HCT116 (cell line): ENCODE data around the gene RNF215. TPM values are rescaled to one million over a fixed set of nuclear protein-coding genes. Genes with fewer than 3 reads are reported as not detected.

ENCODE experiments used
- ATAC-seq: fragments of 200-7000 bp; cut with Tn5 transposase; 2 replicates; pipeline ENCODE4 v1.9.1; 2020; ENCODE audit warnings: mild to moderate bottlenecking, moderate library complexity
- BruUV-seq: library from RNA; stranded (reverse); fragments of 400-500 nt; replicated peaks from 2 replicates; lab custom pipeline; 2021; lab: Mats Ljungman, UMichigan
- CTCF ChIA-PET: fragments of 300-600 bp; sonication (Branson Sonifier 250); formaldehyde crosslinking; loops from one replicate; lab custom pipeline; 2021; ENCODE audit warnings: antibody characterized with exemption; lab: Charles Lee
- POLR2A ChIA-PET: fragments of 300-600, 350-600 bp; sonication (Branson Sonifier 250); formaldehyde crosslinking; loops from one replicate; lab custom pipeline; 2021; ENCODE audit warnings: antibody characterized with exemption; lab: Charles Lee
- RAD21 ChIA-PET, 2 experiments: fragments of 300-600 bp; sonication (Branson Sonifier 250); formaldehyde crosslinking; loops; one replicate each; lab custom pipeline; 2023; ENCODE audit warnings: low total read pairs in 2 of 2; ENCODE audit not compliant: uncharacterized antibody in 2 of 2, unreplicated experiment in 2 of 2, low non-redundant PET in 1 of 2; lab: Charles Lee
- DNase-seq: peaks from one replicate; pipeline ENCODE4 v3.0.0-alpha.2; 2010; ENCODE audit warnings: low read depth, low spot score
- H2AFZ ChIP-seq: fragments of 200-600 bp; shearing (Covaris generic), sonication (generic); 2 replicates; pipeline ENCODE4 v1.6.1; 2017; ENCODE audit warnings: low read depth, mixed run types, mixed read lengths, antibody characterized with exemption, low read length; ENCODE audit not compliant: poor library complexity, severe bottlenecking
- H3K27ac ChIP-seq: 2 replicates; pipeline ENCODE4 v1.5.1; 2012; ENCODE audit warnings: low read depth, low read length
- H3K27me3 ChIP-seq: fragments of 200-600 bp; sonication (generic); 2 replicates; pipeline ENCODE4 v1.6.1; 2016; ENCODE audit warnings: mixed run types, low read length, mixed read lengths; ENCODE audit not compliant: insufficient read depth
- H3K36me3 ChIP-seq, 2 experiments: fragments of 200-500 bp in 1 of 2; fragments of 200-600 bp in 1 of 2; sonication (Bioruptor generic) in 1 of 2; sonication (generic) in 1 of 2; 2 replicates each; pipeline versions ENCODE4 v1.5.1 to v1.6.1; 2014 to 2016; ENCODE audit warnings: low read length in 2 of 2, inconsistent platforms in 1 of 2, mixed read lengths in 1 of 2, mixed run types in 1 of 2; ENCODE audit not compliant: insufficient read depth in 2 of 2, control insufficient read depth in 1 of 2
- H3K4me1 ChIP-seq, 2 experiments: fragments of 200-600 bp in 1 of 2; sonication (generic) in 1 of 2; 2 replicates each; pipeline versions ENCODE4 v1.5.1 to v1.6.1; 2012 to 2017; ENCODE audit warnings: low read length in 2 of 2, inconsistent platforms in 1 of 2, mild to moderate bottlenecking in 1 of 2, mixed read lengths in 1 of 2, mixed run types in 1 of 2, moderate library complexity in 1 of 2; ENCODE audit not compliant: insufficient read depth in 2 of 2, control insufficient read depth in 1 of 2
- H3K4me2 ChIP-seq: fragments of 200-600 bp; sonication (generic); 2 replicates; pipeline ENCODE4 v1.6.1; 2017; ENCODE audit warnings: mixed run types, low read length, mixed read lengths
- H3K4me3 ChIP-seq, 2 experiments: fragments of 200-600 bp in 1 of 2; sonication (generic) in 1 of 2; replicated peaks in 1 of 2; 2 replicates each; pipeline ENCODE4 v1.5.1; 2011 to 2016; ENCODE audit warnings: low read length in 2 of 2, control low read depth in 1 of 2, low read depth in 1 of 2, mild to moderate bottlenecking in 1 of 2, mixed read lengths in 1 of 2, mixed run types in 1 of 2
- H3K79me2 ChIP-seq: fragments of 200-600 bp; sonication (generic); 2 replicates; pipeline ENCODE4 v1.6.1; 2017; ENCODE audit warnings: mild to moderate bottlenecking, mixed run types, low read length, moderate library complexity, mixed read lengths; ENCODE audit not compliant: insufficient read depth
- H3K9ac ChIP-seq: fragments of 200-600 bp; sonication (generic); 2 replicates; pipeline ENCODE4 v1.6.1; 2016; ENCODE audit warnings: low read length, mixed read lengths
- H3K9me2 ChIP-seq: fragments of 200-600 bp; sonication (generic), shearing (Covaris generic); 2 replicates; pipeline ENCODE4 v1.6.1; 2017; ENCODE audit warnings: mixed run types, mild to moderate bottlenecking, moderate library complexity; ENCODE audit not compliant: insufficient read depth
- H3K9me3 ChIP-seq, 2 experiments: fragments of 200-500 bp in 1 of 2; fragments of 200-600 bp in 1 of 2; sonication (Bioruptor generic) in 1 of 2; sonication (generic) in 1 of 2; 2 replicates each; pipeline ENCODE4 v1.6.1; 2014 to 2017; ENCODE audit warnings: low read length in 2 of 2, mixed read lengths in 2 of 2, inconsistent platforms in 1 of 2, low read depth in 1 of 2, mild to moderate bottlenecking in 1 of 2, mixed run types in 1 of 2, moderate library complexity in 1 of 2; ENCODE audit not compliant: control insufficient read depth in 1 of 2, insufficient read depth in 1 of 2
- H4K20me1 ChIP-seq: fragments of 200-600 bp; sonication (generic), shearing (Covaris generic); 2 replicates; pipeline ENCODE4 v1.6.1; 2017; ENCODE audit warnings: mixed run types, mild to moderate bottlenecking, moderate library complexity; ENCODE audit not compliant: insufficient read depth
- CBX3 ChIP-seq: IDR thresholded peaks from 2 replicates; pipeline ENCODE4 v1.6.1; 2012; ENCODE audit warnings: low read depth
- CEBPB ChIP-seq: IDR thresholded peaks from 2 replicates; pipeline ENCODE4 v1.6.1; 2012; ENCODE audit warnings: low read depth
- EGR1 ChIP-seq: IDR thresholded peaks from 2 replicates; pipeline ENCODE4 v1.6.1; 2012; ENCODE audit warnings: low read depth
- ELF1 ChIP-seq: IDR thresholded peaks from 2 replicates; pipeline ENCODE4 v1.6.1; 2012; ENCODE audit warnings: low read depth, borderline replicate concordance
- EZH2 ChIP-seq: fragments of 200-600 bp; sonication (generic); IDR thresholded peaks from 2 replicates; pipeline ENCODE4 v1.6.1; 2017; ENCODE audit warnings: antibody characterized with exemption, mixed run types
- EZH2phosphoT487 ChIP-seq: fragments of 200-600 bp; IDR thresholded peaks from 2 replicates; pipeline ENCODE4 v1.6.1; 2018; ENCODE audit warnings: antibody characterized with exemption, borderline replicate concordance
- FOSL1 ChIP-seq: IDR thresholded peaks from 2 replicates; pipeline ENCODE4 v1.6.1; 2012; ENCODE audit warnings: low read depth
- JUND ChIP-seq: IDR thresholded peaks from 2 replicates; pipeline ENCODE4 v1.6.1; 2012
- RAD21 ChIP-seq: IDR thresholded peaks from 2 replicates; pipeline ENCODE4 v1.6.1; 2012; ENCODE audit warnings: low read depth, mild to moderate bottlenecking
- SIN3A ChIP-seq: IDR thresholded peaks from 2 replicates; pipeline ENCODE4 v1.6.1; 2012; ENCODE audit warnings: low read depth
- SRF ChIP-seq: IDR thresholded peaks from 2 replicates; pipeline ENCODE4 v1.6.1; 2012; ENCODE audit warnings: low read depth
- YY1 ChIP-seq: IDR thresholded peaks from 2 replicates; pipeline ENCODE4 v1.6.1; 2011; ENCODE audit warnings: low read length, low read depth, moderate library complexity, mild to moderate bottlenecking; ENCODE audit not compliant: insufficient replicate concordance; ENCODE audit errors: extremely low read depth
- ZBTB33 ChIP-seq: IDR thresholded peaks from 2 replicates; pipeline ENCODE4 v1.6.1; 2011; ENCODE audit warnings: mild to moderate bottlenecking, low read length, moderate library complexity; ENCODE audit not compliant: insufficient replicate concordance; ENCODE audit errors: extremely low read depth
- ZFX ChIP-seq: fragments of 450-650 bp; IDR thresholded peaks from 2 replicates; pipeline ENCODE4 v1.6.1; 2017
- ZNF274 ChIP-seq: fragments of 200-500 bp; sonication (Bioruptor generic); IDR thresholded peaks from 2 replicates; pipeline ENCODE4 v1.6.1; 2014; ENCODE audit warnings: mild to moderate bottlenecking, low read depth, low read length, inconsistent platforms
- intact Hi-C: fragments of 100-400 bp; cut with micrococcal nuclease; formaldehyde crosslinking; loops from 2 replicates; pipeline ENCODE4 v1.10.0; 2022
- total RNA-seq: library from RNA; stranded (reverse); gene quantifications from one replicate; pipeline ENCODE4 v1.2.1, GENCODE V29; 2021; ENCODE audit not compliant: unreplicated experiment
- TF ChIP-seq, protein P1 (sequence below), 3 experiments: fragments of 200-600 bp in 1 of 3; sonication (generic) in 1 of 3; IDR thresholded peaks in 2 of 3; conservative IDR thresholded peaks in 1 of 3; 2 replicates each; pipeline ENCODE4 v1.5.1; 2012 to 2017; ENCODE audit warnings: low read depth in 2 of 3, low read length in 2 of 3, antibody characterized with exemption in 1 of 3, borderline replicate concordance in 1 of 3, control low read depth in 1 of 3, mild to moderate bottlenecking in 1 of 3, mixed read lengths in 1 of 3, mixed run types in 1 of 3, moderate library complexity in 1 of 3; ENCODE audit not compliant: insufficient read depth in 1 of 3
- TF ChIP-seq, protein P2 (sequence below): IDR thresholded peaks from 2 replicates; pipeline ENCODE4 v1.6.1; 2012
- TF ChIP-seq, protein P3 (sequence below): IDR thresholded peaks from 2 replicates; pipeline ENCODE4 v1.6.1; 2012
- TF ChIP-seq, protein P4 (sequence below): IDR thresholded peaks from 2 replicates; pipeline ENCODE4 v1.6.1; 2012; ENCODE audit warnings: low read depth

Gene RNF215
- total RNA-seq, 1 experiment from 2014 or later = 20.2 TPM

DNA sequence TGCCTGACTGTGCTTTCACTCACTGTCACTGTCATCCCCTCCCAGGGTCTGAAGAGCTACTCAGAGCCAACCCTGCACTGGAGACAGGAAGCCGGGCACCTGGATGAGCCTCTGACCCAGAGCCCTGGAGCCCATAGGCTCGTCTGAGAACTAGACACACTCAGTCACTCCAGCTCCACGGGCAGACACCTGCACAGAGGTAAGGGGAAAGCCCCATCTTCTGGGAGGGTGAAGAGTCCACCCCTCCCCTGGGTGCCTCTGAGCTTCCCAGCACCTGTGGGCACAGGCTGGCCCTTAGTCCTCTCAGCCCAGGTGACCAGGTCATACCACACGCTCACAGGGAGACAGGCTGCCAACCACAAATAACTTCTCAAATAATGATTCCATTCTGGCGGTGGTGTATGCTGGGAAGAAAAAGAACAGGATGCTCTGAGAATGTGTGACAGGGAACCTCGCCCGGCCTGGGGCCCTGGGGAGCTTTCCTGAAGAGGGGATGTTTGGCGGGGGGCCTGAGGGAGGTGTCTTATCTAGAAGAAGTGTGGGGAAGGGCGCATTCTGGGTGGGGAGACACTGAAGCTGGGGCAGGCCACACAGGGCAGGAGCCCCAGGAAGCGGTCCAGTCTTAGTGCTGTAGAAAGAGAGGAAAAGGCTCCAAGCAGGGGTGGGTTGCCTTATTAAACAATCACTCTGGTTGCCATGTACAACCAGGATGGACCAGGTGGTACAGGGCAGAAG, 25.1 kb downstream of the RNF215 start:
- intact Hi-C loops = no loop called here
- Histone ChIP-seq H3K4me2 (no peak overlapping the region), H4K20me1 (no peaks in the 10 kb centered on the region), H3K9me2 (no peaks in the 10 kb centered on the region), H3K9me3 (no peaks in the 10 kb centered on the region), H3K4me3 (no peak overlapping the region), H2AFZ (no peak overlapping the region), H3K9ac (no peak overlapping the region)
- RAD21 ChIA-PET = no interaction called here
- DNase-seq (no peak), ATAC-seq (no peak)
- CTCF ChIA-PET = no interaction called here
- TF ChIP-seq ZNF274 (no peak), SIN3A (no peak), SRF (no peak), ZFX (no peak), ZBTB33 (no peak), EZH2phosphoT487 (no peak), FOSL1 (no peak), RAD21 (no peak), YY1 (no peak), CBX3 (no peak), JUND (no peak), CEBPB (no peak), EZH2 (no peak), ELF1 (no peak), EGR1 (no peak)
- TF ChIP-seq, protein P1, sequence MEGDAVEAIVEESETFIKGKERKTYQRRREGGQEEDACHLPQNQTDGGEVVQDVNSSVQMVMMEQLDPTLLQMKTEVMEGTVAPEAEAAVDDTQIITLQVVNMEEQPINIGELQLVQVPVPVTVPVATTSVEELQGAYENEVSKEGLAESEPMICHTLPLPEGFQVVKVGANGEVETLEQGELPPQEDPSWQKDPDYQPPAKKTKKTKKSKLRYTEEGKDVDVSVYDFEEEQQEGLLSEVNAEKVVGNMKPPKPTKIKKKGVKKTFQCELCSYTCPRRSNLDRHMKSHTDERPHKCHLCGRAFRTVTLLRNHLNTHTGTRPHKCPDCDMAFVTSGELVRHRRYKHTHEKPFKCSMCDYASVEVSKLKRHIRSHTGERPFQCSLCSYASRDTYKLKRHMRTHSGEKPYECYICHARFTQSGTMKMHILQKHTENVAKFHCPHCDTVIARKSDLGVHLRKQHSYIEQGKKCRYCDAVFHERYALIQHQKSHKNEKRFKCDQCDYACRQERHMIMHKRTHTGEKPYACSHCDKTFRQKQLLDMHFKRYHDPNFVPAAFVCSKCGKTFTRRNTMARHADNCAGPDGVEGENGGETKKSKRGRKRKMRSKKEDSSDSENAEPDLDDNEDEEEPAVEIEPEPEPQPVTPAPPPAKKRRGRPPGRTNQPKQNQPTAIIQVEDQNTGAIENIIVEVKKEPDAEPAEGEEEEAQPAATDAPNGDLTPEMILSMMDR (IDR thresholded peaks at IDR 0.05 in 2 of 3, conservative IDR thresholded peaks at IDR 0.05 in 1 of 3; ENCODE audit: borderline replicate concordance in 1 of 3, insufficient read depth in 1 of 3, low read depth in 2 of 3, low read length in 2 of 3) = no peak
- TF ChIP-seq, protein P2, sequence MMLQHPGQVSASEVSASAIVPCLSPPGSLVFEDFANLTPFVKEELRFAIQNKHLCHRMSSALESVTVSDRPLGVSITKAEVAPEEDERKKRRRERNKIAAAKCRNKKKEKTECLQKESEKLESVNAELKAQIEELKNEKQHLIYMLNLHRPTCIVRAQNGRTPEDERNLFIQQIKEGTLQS = no peak
- TF ChIP-seq, protein P3, sequence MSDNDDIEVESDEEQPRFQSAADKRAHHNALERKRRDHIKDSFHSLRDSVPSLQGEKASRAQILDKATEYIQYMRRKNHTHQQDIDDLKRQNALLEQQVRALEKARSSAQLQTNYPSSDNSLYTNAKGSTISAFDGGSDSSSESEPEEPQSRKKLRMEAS = no peak
- TF ChIP-seq, protein P4, sequence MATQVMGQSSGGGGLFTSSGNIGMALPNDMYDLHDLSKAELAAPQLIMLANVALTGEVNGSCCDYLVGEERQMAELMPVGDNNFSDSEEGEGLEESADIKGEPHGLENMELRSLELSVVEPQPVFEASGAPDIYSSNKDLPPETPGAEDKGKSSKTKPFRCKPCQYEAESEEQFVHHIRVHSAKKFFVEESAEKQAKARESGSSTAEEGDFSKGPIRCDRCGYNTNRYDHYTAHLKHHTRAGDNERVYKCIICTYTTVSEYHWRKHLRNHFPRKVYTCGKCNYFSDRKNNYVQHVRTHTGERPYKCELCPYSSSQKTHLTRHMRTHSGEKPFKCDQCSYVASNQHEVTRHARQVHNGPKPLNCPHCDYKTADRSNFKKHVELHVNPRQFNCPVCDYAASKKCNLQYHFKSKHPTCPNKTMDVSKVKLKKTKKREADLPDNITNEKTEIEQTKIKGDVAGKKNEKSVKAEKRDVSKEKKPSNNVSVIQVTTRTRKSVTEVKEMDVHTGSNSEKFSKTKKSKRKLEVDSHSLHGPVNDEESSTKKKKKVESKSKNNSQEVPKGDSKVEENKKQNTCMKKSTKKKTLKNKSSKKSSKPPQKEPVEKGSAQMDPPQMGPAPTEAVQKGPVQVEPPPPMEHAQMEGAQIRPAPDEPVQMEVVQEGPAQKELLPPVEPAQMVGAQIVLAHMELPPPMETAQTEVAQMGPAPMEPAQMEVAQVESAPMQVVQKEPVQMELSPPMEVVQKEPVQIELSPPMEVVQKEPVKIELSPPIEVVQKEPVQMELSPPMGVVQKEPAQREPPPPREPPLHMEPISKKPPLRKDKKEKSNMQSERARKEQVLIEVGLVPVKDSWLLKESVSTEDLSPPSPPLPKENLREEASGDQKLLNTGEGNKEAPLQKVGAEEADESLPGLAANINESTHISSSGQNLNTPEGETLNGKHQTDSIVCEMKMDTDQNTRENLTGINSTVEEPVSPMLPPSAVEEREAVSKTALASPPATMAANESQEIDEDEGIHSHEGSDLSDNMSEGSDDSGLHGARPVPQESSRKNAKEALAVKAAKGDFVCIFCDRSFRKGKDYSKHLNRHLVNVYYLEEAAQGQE = no peak
- TF ChIP-seq, all 23 proteins: peak for 0
- BruUV-seq = no TSS peak
- no peaks in the 10 kb centered on the region for H3K36me3 ChIP-seq
- POLR2A ChIA-PET = no interaction called here
- H3K27me3 ChIP-seq = no peaks in the 10 kb centered on the region
- H3K79me2 ChIP-seq = no peaks in the 10 kb centered on the region
- peaks cover 4 to 5% of the 10 kb centered on the region in 2 experiments; a peak in 2 of 4 replicates for H3K4me1 ChIP-seq
- no peak overlapping the region for H3K27ac ChIP-seq
